GM12891 (cell line): ENCODE data around the gene SLC33A1.

Source experiments
- POLR2A ChIP-seq: IDR thresholded peaks from 2 replicates; pipeline ENCODE4 v1.6.1; 2011; ENCODE audit warnings: low read depth, low read length, control low read depth
- TAF1 ChIP-seq: IDR thresholded peaks from 2 replicates; pipeline ENCODE4 v1.6.1; 2011; ENCODE audit warnings: low read depth, low read length, control low read depth

- no peak for TF ChIP-seq POLR2A
- no peak for TF ChIP-seq TAF1
Measured at GRCh38 chr3:155869691-155870090, 15.5 kb upstream of the SLC33A1 start.
